ENCODE results near the gene SCIN.
"Not testable (repeated sequence)": the region's sequence is repeated elsewhere in the genome, so short reads cannot be mapped to it uniquely, and the experiment has no call there.

SCIN gene

GRCh38 chr7:12570534-12571461 is at the start of gene SCIN:
TSS of gene SCIN (plus strand) at chr7:12570720. CDS start at chr7:12570787, 67 bp downstream.
- DNase-seq: peak; percentile 32

- DNase-seq: peak; percentile 57
These were observed 45.6 kb upstream of the SCIN start for GRCh38 chr7:12524794-12525386.

GRCh38 chr7:12526693-12527092 is 43.8 kb upstream of the SCIN start:
- DNase-seq: not testable (repeated sequence)

GRCh38 chr7:12527670-12528069 is 42.9 kb upstream of the SCIN start:
- DNase-seq: not testable (repeated sequence)

GRCh38 chr7:12529971-12530710 is 40.4 kb upstream of the SCIN start:
- DNase-seq: no peak

- no peak for DNase-seq
These were observed 38.7 kb upstream of the SCIN start for GRCh38 chr7:12531784-12532183.

GRCh38 chr7:12534046-12534445 is 36.5 kb upstream of the SCIN start:
- DNase-seq: no peak

GRCh38 chr7:12539681-12540080 is 30.8 kb upstream of the SCIN start:
- DNase-seq: no peak

- no peak for DNase-seq
These were observed 29.7 kb upstream of the SCIN start for GRCh38 chr7:12540850-12541249.

- no peak for DNase-seq
These were observed 26.9 kb upstream of the SCIN start for GRCh38 chr7:12543586-12543985.

- no peak for DNase-seq
These were observed 21.4 kb upstream of the SCIN start for GRCh38 chr7:12549106-12549505.

- DNase-seq: no peak
These were observed 19.6 kb upstream of the SCIN start for GRCh38 chr7:12550956-12551355.

GRCh38 chr7:12552876-12553275 is 17.6 kb upstream of the SCIN start:
- DNase-seq: no peak

GRCh38 chr7:12553416-12553815 is 17.1 kb upstream of the SCIN start:
- DNase-seq: peak; percentile 13

- no peak for DNase-seq
These were observed 16.2 kb upstream of the SCIN start for GRCh38 chr7:12554351-12554750.

- no peak for DNase-seq
These were observed 15.6 kb upstream of the SCIN start for GRCh38 chr7:12554872-12555271.

GRCh38 chr7:12555695-12556094 is 14.8 kb upstream of the SCIN start:
- not testable (repeated sequence) for DNase-seq

GRCh38 chr7:12556139-12556792 is 14.3 kb upstream of the SCIN start:
- DNase-seq: not testable (repeated sequence)

GRCh38 chr7:12557282-12557681 is 13.2 kb upstream of the SCIN start:
- DNase-seq: peak; percentile 19

GRCh38 chr7:12564996-12565764 is 5.3 kb upstream of the SCIN start:
- no peak for DNase-seq

GRCh38 chr7:12565873-12566272 is 4.6 kb upstream of the SCIN start:
- DNase-seq: no peak

GRCh38 chr7:12567015-12567414 is 3.5 kb upstream of the SCIN start:
- no peak for DNase-seq

All from hematopoietic multipotent progenitor cell treated with erythropoietin and hydrocortisone succinate and interleukin-3 and kit ligand, for 8 days (in vitro differentiated cells).